Right renal pelvis (tissue), 4 donors: ENCODE results near the gene UNC50. TPM values are rescaled to one million over a fixed set of nuclear protein-coding genes. Genes with fewer than 3 reads are reported as not detected.
A peak's percentile ranks its signal among the peaks of the same experiment; 100 is the strongest.

ENCODE experiments used
- DNase-seq, 4 donors: peaks; one replicate each; pipeline ENCODE4 v3.0.0-alpha.2; 2013; ENCODE audit warnings: low read depth in 4 of 4, low spot score in 3 of 4, missing footprints in 1 of 4
- polyA plus RNA-seq, 4 donors: library from polyadenylated mRNA; unstranded; fragments of 120-200 nt; gene quantifications; one replicate each; pipeline ENCODE4 v1.2.1, GENCODE V29; 2013; ENCODE audit not compliant: insufficient read length in 4 of 4

Gene UNC50
- 10 to 100 TPM; 71.7 to 84.8 (median 75.5) TPM for polyA plus RNA-seq

GRCh38 chr2:98608116-98608961, at the start of gene UNC50, which contains the start of gene COA5:
Gene UNC50 (plus strand): TSS chr2:98608589. CDS start chr2:98609760, 1,171 bp downstream.
Gene COA5 (minus strand): TSS chr2:98608512. CDS start chr2:98608405, 107 bp downstream.
- peak; percentile 82 to 88 (median 82) for DNase-seq

GRCh38 chr2:98558852-98559530, 49.4 kb upstream of the UNC50 start:
- DNase-seq = no peak

- DNase-seq = no peak
Measured at GRCh38 chr2:98559581-98559980, 48.8 kb upstream of the UNC50 start.

- no peak for DNase-seq
Measured at GRCh38 chr2:98560256-98560771, 48.1 kb upstream of the UNC50 start.

- no peak for DNase-seq
Measured at GRCh38 chr2:98561018-98561417, 47.4 kb upstream of the UNC50 start.

GRCh38 chr2:98561902-98562695, 46.3 kb upstream of the UNC50 start:
- no peak for DNase-seq

- no peak for DNase-seq
Measured at GRCh38 chr2:98563394-98563793, 45.0 kb upstream of the UNC50 start.

- no peak for DNase-seq
Measured at GRCh38 chr2:98564541-98565132, 43.8 kb upstream of the UNC50 start.

- DNase-seq = no peak
Measured at GRCh38 chr2:98565286-98565860, 43.0 kb upstream of the UNC50 start.

GRCh38 chr2:98565941-98566340, 42.4 kb upstream of the UNC50 start:
- no peak for DNase-seq

- DNase-seq = no peak
Measured at GRCh38 chr2:98568161-98568956, 40.0 kb upstream of the UNC50 start.

GRCh38 chr2:98569197-98569793, 39.1 kb upstream of the UNC50 start:
- no peak for DNase-seq

- no peak for DNase-seq
Measured at GRCh38 chr2:98569915-98570314, 38.5 kb upstream of the UNC50 start.

GRCh38 chr2:98570356-98570755, 38.0 kb upstream of the UNC50 start:
- no peak for DNase-seq

GRCh38 chr2:98571121-98571701, 37.2 kb upstream of the UNC50 start:
- no peak for DNase-seq

- no peak for DNase-seq
Measured at GRCh38 chr2:98571796-98572195, 36.6 kb upstream of the UNC50 start.

- no peak for DNase-seq
Measured at GRCh38 chr2:98572211-98572610, 36.2 kb upstream of the UNC50 start.

GRCh38 chr2:98572676-98573075, 35.7 kb upstream of the UNC50 start:
- no peak for DNase-seq
